ENCODE data around the gene ARHGAP31.
"Not testable (repeated sequence)": the region's sequence is repeated elsewhere in the genome, so short reads cannot be mapped to it uniquely, and the experiment has no call there.

Gene ARHGAP31

GRCh38 chr3:119368298-119368697, 74.1 kb downstream of the ARHGAP31 start:
- TF ChIP-seq CTCF (IDR thresholded peaks at IDR 0.05; ENCODE audit: low read depth, low read length) (no peak), EZH2phosphoT487 (IDR thresholded peaks at IDR 0.05; ENCODE audit: low read depth) (no peak)
- Histone ChIP-seq H3K4me2 (ENCODE audit: low read length) (no peak overlapping the region), H3K27me3 (ENCODE audit: low read depth, low read length) (no peaks in the 10 kb centered on the region), H4K20me1 (ENCODE audit: insufficient read depth, low read length) (no peaks in the 10 kb centered on the region), H3K36me3 (replicated peaks; ENCODE audit: low read depth, low read length) (peaks cover 16% of the 10 kb centered on the region), H3K79me2 (ENCODE audit: low read length) (no peaks in the 10 kb centered on the region), H3K9ac (ENCODE audit: low read length) (no peak overlapping the region), H3K27ac (ENCODE audit: low read length) (no peak overlapping the region), H3K4me1 (ENCODE audit: low read length) (peaks cover 13% of the 10 kb centered on the region), H2AFZ (ENCODE audit: low read depth, low read length) (no peak overlapping the region), H3K4me3 (ENCODE audit: low read length) (no peak overlapping the region), H3K9me3 (ENCODE audit: insufficient read depth, low read length) (no peaks in the 10 kb centered on the region)

GRCh38 chr3:119371786-119372185, 77.6 kb downstream of the ARHGAP31 start:
- H3K79me2 ChIP-seq (ENCODE audit: low read length); H3K4me2 ChIP-seq (ENCODE audit: low read length); H3K27me3 ChIP-seq (ENCODE audit: low read depth, low read length); H3K27ac ChIP-seq (ENCODE audit: low read length); H2AFZ ChIP-seq (ENCODE audit: low read depth, low read length); H3K4me1 ChIP-seq (ENCODE audit: low read length); H3K9ac ChIP-seq (ENCODE audit: low read length); H3K4me3 ChIP-seq (ENCODE audit: low read length); H4K20me1 ChIP-seq (ENCODE audit: insufficient read depth, low read length); H3K9me3 ChIP-seq (ENCODE audit: insufficient read depth, low read length): not testable (repeated sequence)
- H3K36me3 ChIP-seq (replicated peaks; ENCODE audit: low read depth, low read length) = peaks cover 14% of the 10 kb centered on the region

GRCh38 chr3:119375106-119375505, 80.9 kb downstream of the ARHGAP31 start:
- H3K27me3 ChIP-seq (ENCODE audit: low read depth, low read length) = no peaks in the 10 kb centered on the region
- no peaks in the 10 kb centered on the region for H3K9me3 ChIP-seq (ENCODE audit: insufficient read depth, low read length)
- no peak overlapping the region for H2AFZ ChIP-seq (ENCODE audit: low read depth, low read length)
- H3K27ac ChIP-seq (ENCODE audit: low read length) = no peak overlapping the region
- H3K4me1 ChIP-seq (ENCODE audit: low read length) = no peaks in the 10 kb centered on the region
- no peaks in the 10 kb centered on the region for H3K79me2 ChIP-seq (ENCODE audit: low read length)
- no peak overlapping the region for H3K4me2 ChIP-seq (ENCODE audit: low read length)
- TF ChIP-seq CTCF (IDR thresholded peaks at IDR 0.05; ENCODE audit: low read depth, low read length) = no peak
- TF ChIP-seq EZH2phosphoT487 (IDR thresholded peaks at IDR 0.05; ENCODE audit: low read depth) = no peak
- no peaks in the 10 kb centered on the region for H4K20me1 ChIP-seq (ENCODE audit: insufficient read depth, low read length)
- no peak overlapping the region for H3K4me3 ChIP-seq (ENCODE audit: low read length)
- H3K36me3 ChIP-seq (replicated peaks; ENCODE audit: low read depth, low read length) = peaks cover 3% of the 10 kb centered on the region
- H3K9ac ChIP-seq (ENCODE audit: low read length) = no peak overlapping the region

- TF ChIP-seq CTCF (IDR thresholded peaks at IDR 0.05; ENCODE audit: low read depth, low read length) (no peak), EZH2phosphoT487 (IDR thresholded peaks at IDR 0.05; ENCODE audit: low read depth) (no peak)
- Histone ChIP-seq H3K79me2 (ENCODE audit: low read length) (no peaks in the 10 kb centered on the region), H3K4me1 (ENCODE audit: low read length) (no peaks in the 10 kb centered on the region), H3K9ac (ENCODE audit: low read length) (no peak overlapping the region), H3K36me3 (replicated peaks; ENCODE audit: low read depth, low read length) (peaks cover 3% of the 10 kb centered on the region), H3K9me3 (ENCODE audit: insufficient read depth, low read length) (no peaks in the 10 kb centered on the region), H3K27ac (ENCODE audit: low read length) (no peak overlapping the region), H3K4me2 (ENCODE audit: low read length) (no peak overlapping the region), H4K20me1 (ENCODE audit: insufficient read depth, low read length) (no peaks in the 10 kb centered on the region), H3K27me3 (ENCODE audit: low read depth, low read length) (no peaks in the 10 kb centered on the region), H2AFZ (ENCODE audit: low read depth, low read length) (no peak overlapping the region), H3K4me3 (ENCODE audit: low read length) (no peak overlapping the region)
Observed at GRCh38 chr3:119375510-119375909, 81.3 kb downstream of the ARHGAP31 start.

- no peak overlapping the region for H2AFZ ChIP-seq (ENCODE audit: low read depth, low read length)
- H3K9me3 ChIP-seq (ENCODE audit: insufficient read depth, low read length) = no peaks in the 10 kb centered on the region
- H3K27ac ChIP-seq (ENCODE audit: low read length) = no peak overlapping the region
- no peak for TF ChIP-seq CTCF (IDR thresholded peaks at IDR 0.05; ENCODE audit: low read depth, low read length)
- no peak for TF ChIP-seq EZH2phosphoT487 (IDR thresholded peaks at IDR 0.05; ENCODE audit: low read depth)
- H3K9ac ChIP-seq (ENCODE audit: low read length) = no peak overlapping the region
- H3K79me2 ChIP-seq (ENCODE audit: low read length) = no peaks in the 10 kb centered on the region
- no peaks in the 10 kb centered on the region for H4K20me1 ChIP-seq (ENCODE audit: insufficient read depth, low read length)
- no peak overlapping the region for H3K4me2 ChIP-seq (ENCODE audit: low read length)
- no peaks in the 10 kb centered on the region for H3K27me3 ChIP-seq (ENCODE audit: low read depth, low read length)
- no peaks in the 10 kb centered on the region for H3K4me1 ChIP-seq (ENCODE audit: low read length)
- no peak overlapping the region for H3K4me3 ChIP-seq (ENCODE audit: low read length)
- H3K36me3 ChIP-seq (replicated peaks; ENCODE audit: low read depth, low read length) = peaks cover 3% of the 10 kb centered on the region
Observed at GRCh38 chr3:119376758-119377157, 82.6 kb downstream of the ARHGAP31 start.
